HCT116 (cell line): Measurements from ENCODE around the gene PLP2. TPM values are rescaled to one million over a fixed set of nuclear protein-coding genes. Genes with fewer than 3 reads are reported as not detected.

Experiments used
- ATAC-seq: fragments of 200-7000 bp; cut with Tn5 transposase; 2 replicates; pipeline ENCODE4 v1.9.1; 2020; ENCODE audit warnings: mild to moderate bottlenecking, moderate library complexity
- BruUV-seq: library from RNA; stranded (reverse); fragments of 400-500 nt; replicated peaks from 2 replicates; lab custom pipeline; 2021; lab: Mats Ljungman, UMichigan
- CTCF ChIA-PET: fragments of 300-600 bp; sonication (Branson Sonifier 250); formaldehyde crosslinking; loops from one replicate; lab custom pipeline; 2021; ENCODE audit warnings: antibody characterized with exemption; lab: Charles Lee
- POLR2A ChIA-PET: fragments of 300-600, 350-600 bp; sonication (Branson Sonifier 250); formaldehyde crosslinking; loops from one replicate; lab custom pipeline; 2021; ENCODE audit warnings: antibody characterized with exemption; lab: Charles Lee
- RAD21 ChIA-PET, 2 experiments: fragments of 300-600 bp; sonication (Branson Sonifier 250); formaldehyde crosslinking; loops; one replicate each; lab custom pipeline; 2023; ENCODE audit warnings: low total read pairs in 2 of 2; ENCODE audit not compliant: uncharacterized antibody in 2 of 2, unreplicated experiment in 2 of 2, low non-redundant PET in 1 of 2; lab: Charles Lee
- DNase-seq: peaks from one replicate; pipeline ENCODE4 v3.0.0-alpha.2; 2010; ENCODE audit warnings: low read depth, low spot score
- H2AFZ ChIP-seq: fragments of 200-600 bp; shearing (Covaris generic), sonication (generic); 2 replicates; pipeline ENCODE4 v1.6.1; 2017; ENCODE audit warnings: low read depth, mixed run types, mixed read lengths, antibody characterized with exemption, low read length; ENCODE audit not compliant: poor library complexity, severe bottlenecking
- H3K27ac ChIP-seq: 2 replicates; pipeline ENCODE4 v1.5.1; 2012; ENCODE audit warnings: low read depth, low read length
- H3K27me3 ChIP-seq: fragments of 200-600 bp; sonication (generic); 2 replicates; pipeline ENCODE4 v1.6.1; 2016; ENCODE audit warnings: mixed run types, low read length, mixed read lengths; ENCODE audit not compliant: insufficient read depth
- H3K36me3 ChIP-seq, 2 experiments: fragments of 200-500 bp in 1 of 2; fragments of 200-600 bp in 1 of 2; sonication (Bioruptor generic) in 1 of 2; sonication (generic) in 1 of 2; 2 replicates each; pipeline versions ENCODE4 v1.5.1 to v1.6.1; 2014 to 2016; ENCODE audit warnings: low read length in 2 of 2, inconsistent platforms in 1 of 2, mixed read lengths in 1 of 2, mixed run types in 1 of 2; ENCODE audit not compliant: insufficient read depth in 2 of 2, control insufficient read depth in 1 of 2
- H3K4me1 ChIP-seq, 2 experiments: fragments of 200-600 bp in 1 of 2; sonication (generic) in 1 of 2; 2 replicates each; pipeline versions ENCODE4 v1.5.1 to v1.6.1; 2012 to 2017; ENCODE audit warnings: low read length in 2 of 2, inconsistent platforms in 1 of 2, mild to moderate bottlenecking in 1 of 2, mixed read lengths in 1 of 2, mixed run types in 1 of 2, moderate library complexity in 1 of 2; ENCODE audit not compliant: insufficient read depth in 2 of 2, control insufficient read depth in 1 of 2
- H3K4me2 ChIP-seq: fragments of 200-600 bp; sonication (generic); 2 replicates; pipeline ENCODE4 v1.6.1; 2017; ENCODE audit warnings: mixed run types, low read length, mixed read lengths
- H3K4me3 ChIP-seq, 2 experiments: fragments of 200-600 bp in 1 of 2; sonication (generic) in 1 of 2; replicated peaks in 1 of 2; 2 replicates each; pipeline ENCODE4 v1.5.1; 2011 to 2016; ENCODE audit warnings: low read length in 2 of 2, control low read depth in 1 of 2, low read depth in 1 of 2, mild to moderate bottlenecking in 1 of 2, mixed read lengths in 1 of 2, mixed run types in 1 of 2
- H3K79me2 ChIP-seq: fragments of 200-600 bp; sonication (generic); 2 replicates; pipeline ENCODE4 v1.6.1; 2017; ENCODE audit warnings: mild to moderate bottlenecking, mixed run types, low read length, moderate library complexity, mixed read lengths; ENCODE audit not compliant: insufficient read depth
- H3K9ac ChIP-seq: fragments of 200-600 bp; sonication (generic); 2 replicates; pipeline ENCODE4 v1.6.1; 2016; ENCODE audit warnings: low read length, mixed read lengths
- H3K9me2 ChIP-seq: fragments of 200-600 bp; sonication (generic), shearing (Covaris generic); 2 replicates; pipeline ENCODE4 v1.6.1; 2017; ENCODE audit warnings: mixed run types, mild to moderate bottlenecking, moderate library complexity; ENCODE audit not compliant: insufficient read depth
- H3K9me3 ChIP-seq, 2 experiments: fragments of 200-500 bp in 1 of 2; fragments of 200-600 bp in 1 of 2; sonication (Bioruptor generic) in 1 of 2; sonication (generic) in 1 of 2; 2 replicates each; pipeline ENCODE4 v1.6.1; 2014 to 2017; ENCODE audit warnings: low read length in 2 of 2, mixed read lengths in 2 of 2, inconsistent platforms in 1 of 2, low read depth in 1 of 2, mild to moderate bottlenecking in 1 of 2, mixed run types in 1 of 2, moderate library complexity in 1 of 2; ENCODE audit not compliant: control insufficient read depth in 1 of 2, insufficient read depth in 1 of 2
- H4K20me1 ChIP-seq: fragments of 200-600 bp; sonication (generic), shearing (Covaris generic); 2 replicates; pipeline ENCODE4 v1.6.1; 2017; ENCODE audit warnings: mixed run types, mild to moderate bottlenecking, moderate library complexity; ENCODE audit not compliant: insufficient read depth
- CBX3 ChIP-seq: IDR thresholded peaks from 2 replicates; pipeline ENCODE4 v1.6.1; 2012; ENCODE audit warnings: low read depth
- CEBPB ChIP-seq: IDR thresholded peaks from 2 replicates; pipeline ENCODE4 v1.6.1; 2012; ENCODE audit warnings: low read depth
- ELF1 ChIP-seq: IDR thresholded peaks from 2 replicates; pipeline ENCODE4 v1.6.1; 2012; ENCODE audit warnings: low read depth, borderline replicate concordance
- EZH2phosphoT487 ChIP-seq: fragments of 200-600 bp; IDR thresholded peaks from 2 replicates; pipeline ENCODE4 v1.6.1; 2018; ENCODE audit warnings: antibody characterized with exemption, borderline replicate concordance
- FOSL1 ChIP-seq: IDR thresholded peaks from 2 replicates; pipeline ENCODE4 v1.6.1; 2012; ENCODE audit warnings: low read depth
- JUND ChIP-seq: IDR thresholded peaks from 2 replicates; pipeline ENCODE4 v1.6.1; 2012
- SP1 ChIP-seq: IDR thresholded peaks from 2 replicates; pipeline ENCODE4 v1.6.1; 2012; ENCODE audit warnings: low read depth
- SRF ChIP-seq: IDR thresholded peaks from 2 replicates; pipeline ENCODE4 v1.6.1; 2012; ENCODE audit warnings: low read depth
- TCF7L2 ChIP-seq: IDR thresholded peaks from 2 replicates; pipeline ENCODE4 v1.7.0; 2011; ENCODE audit warnings: borderline replicate concordance, inconsistent platforms; ENCODE audit not compliant: insufficient read depth, insufficient read length; ENCODE audit errors: extremely low read depth
- YY1 ChIP-seq: IDR thresholded peaks from 2 replicates; pipeline ENCODE4 v1.6.1; 2011; ENCODE audit warnings: low read length, low read depth, moderate library complexity, mild to moderate bottlenecking; ENCODE audit not compliant: insufficient replicate concordance; ENCODE audit errors: extremely low read depth
- ZFX ChIP-seq: fragments of 450-650 bp; IDR thresholded peaks from 2 replicates; pipeline ENCODE4 v1.6.1; 2017
- intact Hi-C: fragments of 100-400 bp; cut with micrococcal nuclease; formaldehyde crosslinking; loops from 2 replicates; pipeline ENCODE4 v1.10.0; 2022
- total RNA-seq: library from RNA; stranded (reverse); gene quantifications from one replicate; pipeline ENCODE4 v1.2.1, GENCODE V29; 2021; ENCODE audit not compliant: unreplicated experiment
- TF ChIP-seq, protein P1 (sequence below): IDR thresholded peaks from 2 replicates; pipeline ENCODE4 v1.6.1; 2011; ENCODE audit warnings: mild to moderate bottlenecking, low read length, moderate library complexity; ENCODE audit not compliant: insufficient replicate concordance; ENCODE audit errors: extremely low read depth
- TF ChIP-seq, protein P2 (sequence below): IDR thresholded peaks from 2 replicates; pipeline ENCODE4 v1.6.1; 2012

PLP2 gene
- total RNA-seq, 1 experiment from 2014 or later: 207 TPM

DNA sequence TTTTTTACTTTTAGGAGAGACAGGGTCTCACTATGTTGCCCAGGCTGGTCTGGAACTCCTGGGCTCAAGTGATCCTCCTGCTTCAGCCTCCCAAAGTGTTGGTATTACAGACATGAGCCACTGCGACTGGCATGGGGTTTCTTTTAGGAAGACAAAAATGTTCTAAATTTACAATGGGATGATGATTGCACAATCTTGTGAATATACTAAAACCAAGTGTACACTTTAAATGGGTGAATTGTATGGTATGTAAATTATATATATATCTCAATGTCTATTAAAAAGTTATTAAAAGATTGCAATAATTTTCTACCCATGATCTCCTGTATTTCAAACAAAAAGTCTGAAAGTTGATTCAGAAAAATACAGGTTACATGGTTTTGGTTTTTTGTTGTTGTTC lies 18.2 kb upstream of the PLP2 start:
- no TSS peak for BruUV-seq
- ATAC-seq: no peak
- TF ChIP-seq JUND (no peak), EZH2phosphoT487 (no peak), ELF1 (no peak)
- POLR2A ChIA-PET: no interaction called here
- Histone ChIP-seq H3K9me3 (no peaks in the 10 kb centered on the region), H4K20me1 (no peaks in the 10 kb centered on the region), H3K79me2 (no peaks in the 10 kb centered on the region), H3K9ac (no peak overlapping the region), H3K4me1 (peaks cover 0 to 25% of the 10 kb centered on the region in 2 experiments; a peak in 2 of 4 replicates), H3K4me3 (no peak overlapping the region), H3K9me2 (no peaks in the 10 kb centered on the region), H3K27me3 (no peaks in the 10 kb centered on the region), H3K4me2 (no peak overlapping the region), H3K27ac (no peak overlapping the region), H3K36me3 (no peaks in the 10 kb centered on the region), H2AFZ (no peak overlapping the region)
- CTCF ChIA-PET: no interaction called here
- intact Hi-C loops: no loop called here
- RAD21 ChIA-PET: no interaction called here
- no peak for DNase-seq

DNA sequence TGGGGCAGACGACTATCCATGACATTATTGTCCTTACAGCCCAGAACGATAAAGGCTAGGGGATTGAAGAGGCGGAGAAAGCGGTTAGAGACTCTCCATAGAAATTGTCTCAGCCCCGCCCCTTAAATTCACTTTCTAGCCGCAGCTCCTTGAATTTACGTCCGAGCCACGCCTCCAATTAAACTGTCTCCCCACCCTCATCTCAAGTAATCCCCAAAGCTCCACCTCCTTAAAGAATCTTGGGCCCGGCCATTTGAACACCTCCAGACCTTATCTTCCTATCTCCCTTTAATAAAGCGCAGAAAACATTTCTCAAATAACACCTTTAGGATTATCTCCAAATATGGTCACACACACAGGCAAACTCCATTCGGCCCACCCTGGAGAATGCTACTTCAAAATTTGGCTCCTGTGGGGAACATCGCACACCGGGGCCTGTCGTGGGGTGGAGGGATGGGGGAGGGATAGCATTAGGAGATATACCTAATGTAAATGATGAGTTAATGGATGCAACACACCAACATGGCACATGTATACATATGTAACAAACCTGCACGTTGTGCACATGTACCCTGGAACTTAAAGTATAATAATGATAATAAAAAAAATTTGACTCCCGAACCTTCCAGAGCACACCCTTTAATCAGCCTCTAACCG lies 16.3 kb upstream of the PLP2 start:
- Histone ChIP-seq H3K79me2 (no peaks in the 10 kb centered on the region), H3K4me3 (peak overlapping the region; percentile 43 to 57), H4K20me1 (no peaks in the 10 kb centered on the region), H3K4me1 (peaks cover 3 to 32% of the 10 kb centered on the region in 2 experiments), H3K9ac (peak overlapping the region; percentile 61), H3K9me3 (no peaks in the 10 kb centered on the region), H3K27ac (peak overlapping the region; percentile 80), H3K9me2 (no peaks in the 10 kb centered on the region), H3K27me3 (no peaks in the 10 kb centered on the region), H3K36me3 (no peaks in the 10 kb centered on the region), H2AFZ (no peak overlapping the region), H3K4me2 (peak overlapping the region; percentile 74)
- ChIA-PET RAD21 (interaction anchor here in 1 of 2 experiments (0.5 kb wide), 1 partner anchor 20 kb away, joined by 5 read pairs; no protein-coding TSS in a partner anchor), CTCF (interaction anchor here (0.6 to 1.8 kb wide), 10 partner anchors 8 to 112 kb away, joined by 3 to 20 read pairs (median 6); partner anchors contain the start of gene TFE3), POLR2A (interaction anchor here (0.6 to 2.6 kb wide), 4 partner anchors 11 to 597 kb away, joined by 3 to 11 read pairs (median 6); no protein-coding TSS in a partner anchor)
- intact Hi-C loops: no loop called here
- no peak for TF ChIP-seq YY1
- no peak for TF ChIP-seq ZFX
- no peak for TF ChIP-seq FOSL1
- no peak for TF ChIP-seq SRF
- TF ChIP-seq, protein P1, sequence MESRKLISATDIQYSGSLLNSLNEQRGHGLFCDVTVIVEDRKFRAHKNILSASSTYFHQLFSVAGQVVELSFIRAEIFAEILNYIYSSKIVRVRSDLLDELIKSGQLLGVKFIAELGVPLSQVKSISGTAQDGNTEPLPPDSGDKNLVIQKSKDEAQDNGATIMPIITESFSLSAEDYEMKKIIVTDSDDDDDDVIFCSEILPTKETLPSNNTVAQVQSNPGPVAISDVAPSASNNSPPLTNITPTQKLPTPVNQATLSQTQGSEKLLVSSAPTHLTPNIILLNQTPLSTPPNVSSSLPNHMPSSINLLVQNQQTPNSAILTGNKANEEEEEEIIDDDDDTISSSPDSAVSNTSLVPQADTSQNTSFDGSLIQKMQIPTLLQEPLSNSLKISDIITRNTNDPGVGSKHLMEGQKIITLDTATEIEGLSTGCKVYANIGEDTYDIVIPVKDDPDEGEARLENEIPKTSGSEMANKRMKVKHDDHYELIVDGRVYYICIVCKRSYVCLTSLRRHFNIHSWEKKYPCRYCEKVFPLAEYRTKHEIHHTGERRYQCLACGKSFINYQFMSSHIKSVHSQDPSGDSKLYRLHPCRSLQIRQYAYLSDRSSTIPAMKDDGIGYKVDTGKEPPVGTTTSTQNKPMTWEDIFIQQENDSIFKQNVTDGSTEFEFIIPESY: no peak
- TF ChIP-seq SP1: no peak
- TF ChIP-seq CBX3: no peak
- TF ChIP-seq CEBPB: no peak
- TF ChIP-seq TCF7L2: no peak
- TF ChIP-seq, protein P2, sequence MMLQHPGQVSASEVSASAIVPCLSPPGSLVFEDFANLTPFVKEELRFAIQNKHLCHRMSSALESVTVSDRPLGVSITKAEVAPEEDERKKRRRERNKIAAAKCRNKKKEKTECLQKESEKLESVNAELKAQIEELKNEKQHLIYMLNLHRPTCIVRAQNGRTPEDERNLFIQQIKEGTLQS: no peak
- no peak for TF ChIP-seq JUND
- no peak for TF ChIP-seq EZH2phosphoT487
- ATAC-seq: peak; percentile 61
- TSS peak; percentile 90 for BruUV-seq
- peak; percentile 62 for DNase-seq
